ENCODE measurements around the gene UBE2I.

Gene UBE2I

GRCh38 chr16:1297018-1297696 lies 12.3 kb upstream of the UBE2I start:
- DNase-seq (ENCODE audit: extremely low read depth, low read depth): no peak
- TF ChIP-seq CTCF (IDR thresholded peaks at IDR 0.05; ENCODE audit: low read depth, low read length): no peak

- no peak for TF ChIP-seq CTCF (IDR thresholded peaks at IDR 0.05; ENCODE audit: low read depth, low read length)
- DNase-seq (ENCODE audit: extremely low read depth, low read depth): no peak
Observed at GRCh38 chr16:1298406-1298805, 11.0 kb upstream of the UBE2I start.

GRCh38 chr16:1299012-1299867 lies 10.2 kb upstream of the UBE2I start:
- TF ChIP-seq CTCF (IDR thresholded peaks at IDR 0.05; ENCODE audit: low read depth, low read length): no peak
- no peak for DNase-seq (ENCODE audit: extremely low read depth, low read depth)

GRCh38 chr16:1299868-1300203 lies 9.6 kb upstream of the UBE2I start:
- DNase-seq (ENCODE audit: extremely low read depth, low read depth): no peak
- TF ChIP-seq CTCF (IDR thresholded peaks at IDR 0.05; ENCODE audit: low read depth, low read length): no peak

- TF ChIP-seq CTCF (IDR thresholded peaks at IDR 0.05; ENCODE audit: low read depth, low read length): peak; percentile 90
- no peak for DNase-seq (ENCODE audit: extremely low read depth, low read depth)
Observed at GRCh38 chr16:1300664-1301476, 8.6 kb upstream of the UBE2I start.

GRCh38 chr16:1301562-1301961 lies 7.9 kb upstream of the UBE2I start:
- no peak for DNase-seq (ENCODE audit: extremely low read depth, low read depth)
- no peak for TF ChIP-seq CTCF (IDR thresholded peaks at IDR 0.05; ENCODE audit: low read depth, low read length)

Data from AG09319 (cell line).